GM23338 (cell line): ENCODE data around the gene KCNK5. TPM values are rescaled to one million over a fixed set of nuclear protein-coding genes. Genes with fewer than 3 reads are reported as not detected.

ENCODE experiments used
- ATAC-seq: fragments of 200-7000 bp; cut with Tn5 transposase; 3 replicates; pipeline ENCODE4 v1.9.1; 2020
- DNase-seq: peaks from one replicate; pipeline ENCODE4 v3.0.0-alpha.2; 2015; ENCODE audit warnings: low spot score
- H2AFZ ChIP-seq: fragments of 200-600 bp; sonication (generic); 2 replicates; pipeline ENCODE4 v1.8.0; 2016; ENCODE audit warnings: antibody characterized with exemption, mild to moderate bottlenecking, moderate library complexity
- H3F3A ChIP-seq: fragments of 200-600 bp; sonication (generic); replicated peaks from 2 replicates; pipeline ENCODE4 v1.8.0; 2017; ENCODE audit warnings: antibody characterized with exemption, mixed run types, low read depth
- H3K27ac ChIP-seq: fragments of 200-600 bp; sonication (generic); 2 replicates; pipeline ENCODE4 v1.6.1; 2016; ENCODE audit warnings: low read depth
- H3K27me3 ChIP-seq: fragments of 200-600 bp; sonication (generic); 2 replicates; pipeline ENCODE4 v1.8.0; 2016; ENCODE audit warnings: mild to moderate bottlenecking, mixed run types, moderate library complexity; ENCODE audit not compliant: insufficient read depth
- H3K36me3 ChIP-seq: fragments of 200-600 bp; sonication (generic); 2 replicates; pipeline ENCODE4 v1.8.0; 2016; ENCODE audit warnings: mild to moderate bottlenecking; ENCODE audit not compliant: insufficient read depth
- H3K4me1 ChIP-seq: fragments of 200-600 bp; sonication (generic); 2 replicates; pipeline ENCODE4 v1.8.0; 2016; ENCODE audit warnings: mild to moderate bottlenecking, moderate library complexity; ENCODE audit not compliant: insufficient read depth
- H3K4me2 ChIP-seq: fragments of 200-600 bp; sonication (generic); 2 replicates; pipeline ENCODE4 v1.7.1; 2017; ENCODE audit warnings: mixed run types
- H3K4me3 ChIP-seq: fragments of 200-600 bp; sonication (generic); 2 replicates; pipeline ENCODE4 v1.6.1; 2016; ENCODE audit warnings: mixed run types
- H3K79me2 ChIP-seq: fragments of 200-600 bp; sonication (generic); replicated peaks from 2 replicates; pipeline ENCODE4 v1.8.0; 2017; ENCODE audit warnings: mild to moderate bottlenecking; ENCODE audit not compliant: insufficient read depth
- H3K9me2 ChIP-seq: fragments of 200-600 bp; sonication (generic); 2 replicates; pipeline ENCODE4 v1.8.0; 2017; ENCODE audit not compliant: insufficient read depth
- H4K20me1 ChIP-seq: fragments of 200-600 bp; sonication (generic); replicated peaks from 2 replicates; pipeline ENCODE4 v1.8.0; 2017; ENCODE audit warnings: mild to moderate bottlenecking; ENCODE audit not compliant: insufficient read depth
- H3K27ac Mint-ChIP-seq: 2 replicates; pipeline ENCODE4 v1.8.0; 2020; ENCODE audit warnings: inconsistent platforms, mild to moderate bottlenecking, moderate library complexity, mixed read lengths
- H3K27me3 Mint-ChIP-seq: 3 replicates; pipeline ENCODE4 v1.8.0; 2022; ENCODE audit warnings: low read depth, mild to moderate bottlenecking, moderate library complexity, mixed read lengths, inconsistent platforms; ENCODE audit not compliant: insufficient read depth, poor library complexity
- H3K36me3 Mint-ChIP-seq: 3 replicates; pipeline ENCODE4 v1.8.0; 2021; ENCODE audit warnings: low read depth, mild to moderate bottlenecking, inconsistent platforms, moderate library complexity, mixed read lengths
- H3K4me1 Mint-ChIP-seq: 3 replicates; pipeline ENCODE4 v1.8.0; 2020; ENCODE audit warnings: mild to moderate bottlenecking, inconsistent platforms, mixed read lengths
- H3K4me3 Mint-ChIP-seq: 3 replicates; pipeline ENCODE4 v1.8.0; 2021; ENCODE audit warnings: moderate library complexity, mild to moderate bottlenecking, inconsistent platforms, mixed read lengths
- H3K9me3 Mint-ChIP-seq: 3 replicates; pipeline ENCODE4 v1.8.0; 2020; ENCODE audit warnings: moderate library complexity, mild to moderate bottlenecking, inconsistent platforms, mixed read lengths
- CREB1 ChIP-seq: fragments of 250-450 bp; sonication (Bioruptor Pico); IDR thresholded peaks from 2 replicates; pipeline ENCODE4 v1.5.0; 2020; ENCODE audit warnings: low read depth, mild to moderate bottlenecking, moderate library complexity
- ETS1 ChIP-seq: IDR thresholded peaks from 2 replicates; pipeline ENCODE4 v1.6.1; 2016; ENCODE audit warnings: antibody characterized with exemption
- EZH2 ChIP-seq: fragments of 200-600 bp; sonication (generic); IDR thresholded peaks from one replicate; pipeline ENCODE4 v1.8.0; 2017; ENCODE audit warnings: antibody characterized with exemption, mild to moderate bottlenecking, low read depth; ENCODE audit not compliant: unreplicated experiment
- EZH2phosphoT487 ChIP-seq: fragments of 200-600 bp; sonication (generic); IDR thresholded peaks from one replicate; pipeline ENCODE4 v1.8.1; 2018; ENCODE audit warnings: antibody characterized with exemption; ENCODE audit not compliant: unreplicated experiment
- JUNB ChIP-seq: IDR thresholded peaks from one replicate; pipeline ENCODE4 v1.6.1; 2016; ENCODE audit warnings: antibody characterized with exemption; ENCODE audit not compliant: unreplicated experiment
- NANOG ChIP-seq: IDR thresholded peaks from 2 replicates; pipeline ENCODE4 v1.6.1; 2016; ENCODE audit warnings: antibody characterized with exemption, borderline replicate concordance
- POLR2AphosphoS5 ChIP-seq: IDR thresholded peaks from 2 replicates; pipeline ENCODE4 v1.6.1; 2016; ENCODE audit warnings: antibody characterized with exemption, low read depth
- REST ChIP-seq: IDR thresholded peaks from one replicate; pipeline ENCODE4 v1.6.1; 2018; ENCODE audit warnings: antibody characterized with exemption; ENCODE audit not compliant: unreplicated experiment
- STAT1 ChIP-seq: IDR thresholded peaks from one replicate; pipeline ENCODE4 v1.6.1; 2016; ENCODE audit warnings: antibody characterized with exemption; ENCODE audit not compliant: unreplicated experiment
- ZNF114 ChIP-seq: fragments of 250-450 bp; sonication (Bioruptor Pico); IDR thresholded peaks from 2 replicates; pipeline ENCODE4 v1.5.0; 2020; ENCODE audit warnings: mild to moderate bottlenecking, moderate library complexity
- ZNF331 ChIP-seq: fragments of 250-450 bp; sonication (Bioruptor Pico); IDR thresholded peaks from 2 replicates; pipeline ENCODE4 v1.5.0; 2020; ENCODE audit warnings: low read depth, mild to moderate bottlenecking, moderate library complexity
- ZNF462 ChIP-seq: fragments of 250-450 bp; sonication (Bioruptor Pico); IDR thresholded peaks from 2 replicates; pipeline ENCODE4 v1.5.0; 2020; ENCODE audit warnings: mild to moderate bottlenecking, moderate library complexity
- polyA plus RNA-seq: library from polyadenylated mRNA; unstranded; fragments of >200 nt; fragmentation: Nextera tagmentation; extraction: Ambion mirVana; gene quantifications from 2 replicates; pipeline ENCODE4 v1.2.1, GENCODE V29; 2016
- total RNA-seq: library from RNA; depleted of rRNA; stranded (reverse); fragments of >200 nt; shearing (Covaris generic); gene quantifications from 2 replicates; pipeline ENCODE4 v1.2.3, GENCODE V29; 2014
- TF ChIP-seq, protein P1 (sequence below), 2 experiments: fragments of 200-600 bp in 1 of 2; sonication (generic) in 1 of 2; conservative IDR thresholded peaks; 2 replicates each; pipeline versions ENCODE4 v1.5.1 to v1.6.1; 2016 to 2017; ENCODE audit warnings: antibody characterized with exemption in 2 of 2, low read depth in 2 of 2, mild to moderate bottlenecking in 2 of 2, moderate library complexity in 1 of 2

KCNK5 gene
- total and polyA plus RNA-seq, 2 experiments from 2014 or later = 9.5 to 57.4 TPM

DNA sequence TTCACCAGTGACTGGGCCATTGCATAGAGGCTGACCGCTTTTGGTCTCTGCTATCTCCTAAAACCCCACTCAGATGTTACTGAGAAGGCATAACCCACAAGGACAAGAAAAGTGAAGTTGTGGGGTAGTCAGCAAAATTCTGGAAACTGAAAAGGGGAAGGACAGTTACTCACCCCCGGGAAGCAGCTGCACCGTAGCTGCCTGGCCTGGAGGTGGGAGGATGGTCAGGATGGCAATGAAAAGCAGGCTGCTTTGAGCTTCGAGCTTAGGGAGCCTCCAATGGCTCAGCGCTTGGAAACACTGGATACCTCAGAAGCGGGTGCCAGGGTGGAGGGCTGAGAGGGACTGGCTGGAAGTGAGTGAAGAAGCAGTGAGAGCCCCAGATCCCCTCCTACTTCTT is 56.0 kb downstream of the KCNK5 start:
- H3K27ac Mint-ChIP-seq = no peak overlapping the region
- no peaks in the 10 kb centered on the region for H3K9me2 ChIP-seq
- H3F3A ChIP-seq = no peaks in the 10 kb centered on the region
- no peak overlapping the region for H3K4me2 ChIP-seq
- H3K27me3 Mint-ChIP-seq = peaks cover 5% of the 10 kb centered on the region
- no peak overlapping the region for H3K4me3 ChIP-seq
- H3K9me3 Mint-ChIP-seq = peaks cover 22% of the 10 kb centered on the region
- no peaks in the 10 kb centered on the region for H3K36me3 ChIP-seq
- DNase-seq (no peak), ATAC-seq (no peak)
- H3K4me1 ChIP-seq = no peaks in the 10 kb centered on the region
- no peaks in the 10 kb centered on the region for H4K20me1 ChIP-seq
- peaks cover 34% of the 10 kb centered on the region for H3K36me3 Mint-ChIP-seq
- H3K4me3 Mint-ChIP-seq = no peak overlapping the region
- H3K79me2 ChIP-seq = no peaks in the 10 kb centered on the region
- no peak for TF ChIP-seq ZNF331
- no peak for TF ChIP-seq ETS1
- no peak for TF ChIP-seq ZNF462 (CRISPR knock-in tag)
- TF ChIP-seq EZH2 = no peak
- TF ChIP-seq EZH2phosphoT487 = no peak
- TF ChIP-seq CREB1 (CRISPR knock-in tag) = no peak
- TF ChIP-seq, protein P1, sequence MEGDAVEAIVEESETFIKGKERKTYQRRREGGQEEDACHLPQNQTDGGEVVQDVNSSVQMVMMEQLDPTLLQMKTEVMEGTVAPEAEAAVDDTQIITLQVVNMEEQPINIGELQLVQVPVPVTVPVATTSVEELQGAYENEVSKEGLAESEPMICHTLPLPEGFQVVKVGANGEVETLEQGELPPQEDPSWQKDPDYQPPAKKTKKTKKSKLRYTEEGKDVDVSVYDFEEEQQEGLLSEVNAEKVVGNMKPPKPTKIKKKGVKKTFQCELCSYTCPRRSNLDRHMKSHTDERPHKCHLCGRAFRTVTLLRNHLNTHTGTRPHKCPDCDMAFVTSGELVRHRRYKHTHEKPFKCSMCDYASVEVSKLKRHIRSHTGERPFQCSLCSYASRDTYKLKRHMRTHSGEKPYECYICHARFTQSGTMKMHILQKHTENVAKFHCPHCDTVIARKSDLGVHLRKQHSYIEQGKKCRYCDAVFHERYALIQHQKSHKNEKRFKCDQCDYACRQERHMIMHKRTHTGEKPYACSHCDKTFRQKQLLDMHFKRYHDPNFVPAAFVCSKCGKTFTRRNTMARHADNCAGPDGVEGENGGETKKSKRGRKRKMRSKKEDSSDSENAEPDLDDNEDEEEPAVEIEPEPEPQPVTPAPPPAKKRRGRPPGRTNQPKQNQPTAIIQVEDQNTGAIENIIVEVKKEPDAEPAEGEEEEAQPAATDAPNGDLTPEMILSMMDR (conservative IDR thresholded peaks at IDR 0.05; ENCODE audit: low read depth in 2 of 2) = no peak
- TF ChIP-seq POLR2AphosphoS5 = no peak
- TF ChIP-seq STAT1 = no peak
- no peak for TF ChIP-seq ZNF114 (CRISPR knock-in tag)
- TF ChIP-seq REST = no peak
- TF ChIP-seq JUNB = no peak
- no peak for TF ChIP-seq NANOG
- H3K27ac ChIP-seq = no peak overlapping the region
- no peaks in the 10 kb centered on the region; the same call in 2 of the 3 replicates for H3K4me1 Mint-ChIP-seq
- no peak overlapping the region for H2AFZ ChIP-seq
- no peaks in the 10 kb centered on the region for H3K27me3 ChIP-seq
